ENCODE measurements around the gene C16orf96. TPM values are rescaled to one million over a fixed set of nuclear protein-coding genes. Genes with fewer than 3 reads are reported as not detected.

The C16orf96 gene
- polyA plus RNA-seq, 1 donor, result 0.18 TPM

- DNase-seq, result no peak
- H3K4me3 ChIP-seq (ENCODE audit: low read length), result no peak overlapping the region
- H3K36me3 ChIP-seq (ENCODE audit: control insufficient read depth, insufficient read depth, low read length), result peaks cover 27% of the 10 kb centered on the region
- WGBS (ENCODE audit: insufficient coverage, low lambda C conversion rate), result no CpG with 5 or more reads among the region's 32 CpGs
- no peaks in the 10 kb centered on the region for H3K27me3 ChIP-seq (ENCODE audit: control insufficient read depth, insufficient read depth, low read length)
- peaks cover 28% of the 10 kb centered on the region for H3K4me1 ChIP-seq (ENCODE audit: control insufficient read depth, insufficient read depth, low read length)
- H3K27ac ChIP-seq (ENCODE audit: low read length), result no peak overlapping the region
- peaks cover 5% of the 10 kb centered on the region for H3K9me3 ChIP-seq (ENCODE audit: control insufficient read depth, low read depth, low read length)
These were observed 54.2 kb downstream of the C16orf96 start for GRCh38 chr16:4610011-4611005.

GRCh38 chr16:4611337-4612021 is 55.3 kb downstream of the C16orf96 start:
- Histone ChIP-seq H3K4me1 (ENCODE audit: control insufficient read depth, insufficient read depth, low read length) (peaks cover 35% of the 10 kb centered on the region), H3K9me3 (ENCODE audit: control insufficient read depth, low read depth, low read length) (peaks cover 8% of the 10 kb centered on the region), H3K4me3 (ENCODE audit: low read length) (peak overlapping the region; percentile 19), H3K27me3 (ENCODE audit: control insufficient read depth, insufficient read depth, low read length) (no peaks in the 10 kb centered on the region), H3K27ac (ENCODE audit: low read length) (peak overlapping the region; percentile 94), H3K36me3 (ENCODE audit: control insufficient read depth, insufficient read depth, low read length) (peaks cover 27% of the 10 kb centered on the region)
- peak; percentile 78 to 90 for DNase-seq
- WGBS (ENCODE audit: insufficient coverage, low lambda C conversion rate), result no CpG with 5 or more reads among the region's 22 CpGs

GRCh38 chr16:4612474-4612931 is 56.4 kb downstream of the C16orf96 start:
- Histone ChIP-seq H3K4me3 (ENCODE audit: low read length) (peak overlapping the region; percentile 13), H3K4me1 (ENCODE audit: control insufficient read depth, insufficient read depth, low read length) (peaks cover 39% of the 10 kb centered on the region), H3K36me3 (ENCODE audit: control insufficient read depth, insufficient read depth, low read length) (peaks cover 24% of the 10 kb centered on the region), H3K27ac (ENCODE audit: low read length) (peak overlapping the region; percentile 94), H3K9me3 (ENCODE audit: control insufficient read depth, low read depth, low read length) (peaks cover 8% of the 10 kb centered on the region), H3K27me3 (ENCODE audit: control insufficient read depth, insufficient read depth, low read length) (no peaks in the 10 kb centered on the region)
- no peak for DNase-seq
- no CpG with 5 or more reads among the region's 7 CpGs for WGBS (ENCODE audit: insufficient coverage, low lambda C conversion rate)

GRCh38 chr16:4612977-4613635 is 57.0 kb downstream of the C16orf96 start:
- Histone ChIP-seq H3K4me3 (ENCODE audit: low read length) (peak overlapping the region; percentile 66), H3K36me3 (ENCODE audit: control insufficient read depth, insufficient read depth, low read length) (peaks cover 18% of the 10 kb centered on the region), H3K27ac (ENCODE audit: low read length) (peak overlapping the region; percentile 94), H3K27me3 (ENCODE audit: control insufficient read depth, insufficient read depth, low read length) (no peaks in the 10 kb centered on the region), H3K4me1 (ENCODE audit: control insufficient read depth, insufficient read depth, low read length) (peaks cover 45% of the 10 kb centered on the region), H3K9me3 (ENCODE audit: control insufficient read depth, low read depth, low read length) (peaks cover 8% of the 10 kb centered on the region)
- peak in 1 of 2 donors; percentile 34 for DNase-seq
- WGBS (ENCODE audit: insufficient coverage, low lambda C conversion rate), result no CpG with 5 or more reads among the region's 14 CpGs

- Histone ChIP-seq H3K27ac (ENCODE audit: low read length) (peak overlapping the region; percentile 94), H3K4me1 (ENCODE audit: control insufficient read depth, insufficient read depth, low read length) (peaks cover 53% of the 10 kb centered on the region)
These were observed 57.8 kb downstream of the C16orf96 start for GRCh38 chr16:4613636-4614570.

GRCh38 chr16:4614571-4615383 is 58.6 kb downstream of the C16orf96 start, which contains the start of gene UBALD1:
TSS of gene UBALD1 (minus strand) at chr16:4614888. CDS start at chr16:4614797, 91 bp downstream.
- Histone ChIP-seq H3K36me3 (ENCODE audit: control insufficient read depth, insufficient read depth, low read length) (peaks cover 4% of the 10 kb centered on the region), H3K9me3 (ENCODE audit: control insufficient read depth, low read depth, low read length) (peaks cover 8% of the 10 kb centered on the region), H3K4me3 (ENCODE audit: low read length) (peak within 1 kb of the TSS; percentile 66), H3K27ac (ENCODE audit: low read length) (peak within 1 kb of the TSS; percentile 94), H3K27me3 (ENCODE audit: control insufficient read depth, insufficient read depth, low read length) (no peaks in the 10 kb centered on the region), H3K4me1 (ENCODE audit: control insufficient read depth, insufficient read depth, low read length) (peaks cover 61% of the 10 kb centered on the region)
- whole genome bisulfite sequencing (ENCODE audit: insufficient coverage, low lambda C conversion rate), result no CpG with 5 or more reads among the region's 100 CpGs
- DNase-seq, result peak; percentile 89 to 93

More at GRCh38 chr16:4613636-4614570, 57.8 kb downstream of the C16orf96 start:
- Histone ChIP-seq H3K9me3 (ENCODE audit: control insufficient read depth, low read depth, low read length) (peaks cover 8% of the 10 kb centered on the region), H3K27me3 (ENCODE audit: control insufficient read depth, insufficient read depth, low read length) (no peaks in the 10 kb centered on the region), H3K36me3 (ENCODE audit: control insufficient read depth, insufficient read depth, low read length) (peaks cover 11% of the 10 kb centered on the region), H3K4me3 (ENCODE audit: low read length) (peak overlapping the region; percentile 66)
- DNase-seq, result peak in 1 of 2 donors; percentile 58
- WGBS (ENCODE audit: insufficient coverage, low lambda C conversion rate), result no CpG with 5 or more reads among the region's 92 CpGs

GRCh38 chr16:4615384-4616046 is 59.4 kb downstream of the C16orf96 start:
- Histone ChIP-seq H3K9me3 (ENCODE audit: control insufficient read depth, low read depth, low read length) (peaks cover 8% of the 10 kb centered on the region), H3K4me1 (ENCODE audit: control insufficient read depth, insufficient read depth, low read length) (peaks cover 59% of the 10 kb centered on the region), H3K4me3 (ENCODE audit: low read length) (peak overlapping the region; percentile 66), H3K27ac (ENCODE audit: low read length) (peak overlapping the region; percentile 92), H3K27me3 (ENCODE audit: control insufficient read depth, insufficient read depth, low read length) (no peaks in the 10 kb centered on the region), H3K36me3 (ENCODE audit: control insufficient read depth, insufficient read depth, low read length) (no peaks in the 10 kb centered on the region)
- no peak for DNase-seq
- no CpG with 5 or more reads among the region's 39 CpGs for WGBS (ENCODE audit: insufficient coverage, low lambda C conversion rate)

GRCh38 chr16:4616047-4616811 is 60.1 kb downstream of the C16orf96 start:
- Histone ChIP-seq H3K36me3 (ENCODE audit: control insufficient read depth, insufficient read depth, low read length) (no peaks in the 10 kb centered on the region), H3K9me3 (ENCODE audit: control insufficient read depth, low read depth, low read length) (peaks cover 8% of the 10 kb centered on the region), H3K27me3 (ENCODE audit: control insufficient read depth, insufficient read depth, low read length) (no peaks in the 10 kb centered on the region), H3K4me3 (ENCODE audit: low read length) (peak overlapping the region; percentile 87), H3K27ac (ENCODE audit: low read length) (peak overlapping the region; percentile 100), H3K4me1 (ENCODE audit: control insufficient read depth, insufficient read depth, low read length) (peaks cover 53% of the 10 kb centered on the region)
- DNase-seq, result peak; percentile 100
- WGBS (ENCODE audit: insufficient coverage, low lambda C conversion rate), result no CpG with 5 or more reads among the region's 57 CpGs
